ENCODE results near the gene ZBTB7A. TPM values are rescaled to one million over a fixed set of nuclear protein-coding genes. Genes with fewer than 3 reads are reported as not detected.

Gene ZBTB7A
- total RNA-seq, 1 experiment from 2014 or later: 49.5 TPM

GRCh38 chr19:4019578-4019977 is 47.1 kb downstream of the ZBTB7A start:
- TF ChIP-seq MAX (IDR thresholded peaks at IDR 0.05) (no peak), RAD21 (IDR thresholded peaks at IDR 0.05; ENCODE audit: low read depth) (no peak), SP1 (IDR thresholded peaks at IDR 0.05; ENCODE audit: low read depth) (no peak), EZH2 (IDR thresholded peaks at IDR 0.05) (no peak)
- TF ChIP-seq, protein P1, sequence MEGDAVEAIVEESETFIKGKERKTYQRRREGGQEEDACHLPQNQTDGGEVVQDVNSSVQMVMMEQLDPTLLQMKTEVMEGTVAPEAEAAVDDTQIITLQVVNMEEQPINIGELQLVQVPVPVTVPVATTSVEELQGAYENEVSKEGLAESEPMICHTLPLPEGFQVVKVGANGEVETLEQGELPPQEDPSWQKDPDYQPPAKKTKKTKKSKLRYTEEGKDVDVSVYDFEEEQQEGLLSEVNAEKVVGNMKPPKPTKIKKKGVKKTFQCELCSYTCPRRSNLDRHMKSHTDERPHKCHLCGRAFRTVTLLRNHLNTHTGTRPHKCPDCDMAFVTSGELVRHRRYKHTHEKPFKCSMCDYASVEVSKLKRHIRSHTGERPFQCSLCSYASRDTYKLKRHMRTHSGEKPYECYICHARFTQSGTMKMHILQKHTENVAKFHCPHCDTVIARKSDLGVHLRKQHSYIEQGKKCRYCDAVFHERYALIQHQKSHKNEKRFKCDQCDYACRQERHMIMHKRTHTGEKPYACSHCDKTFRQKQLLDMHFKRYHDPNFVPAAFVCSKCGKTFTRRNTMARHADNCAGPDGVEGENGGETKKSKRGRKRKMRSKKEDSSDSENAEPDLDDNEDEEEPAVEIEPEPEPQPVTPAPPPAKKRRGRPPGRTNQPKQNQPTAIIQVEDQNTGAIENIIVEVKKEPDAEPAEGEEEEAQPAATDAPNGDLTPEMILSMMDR (IDR thresholded peaks at IDR 0.05 in 2 of 3, conservative IDR thresholded peaks at IDR 0.05 in 1 of 3; ENCODE audit: borderline replicate concordance in 1 of 3, insufficient read depth in 1 of 3, low read depth in 2 of 3, low read length in 2 of 3): no peak
- TF ChIP-seq, protein P2, sequence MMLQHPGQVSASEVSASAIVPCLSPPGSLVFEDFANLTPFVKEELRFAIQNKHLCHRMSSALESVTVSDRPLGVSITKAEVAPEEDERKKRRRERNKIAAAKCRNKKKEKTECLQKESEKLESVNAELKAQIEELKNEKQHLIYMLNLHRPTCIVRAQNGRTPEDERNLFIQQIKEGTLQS (IDR thresholded peaks at IDR 0.05): no peak
- DNase-seq (ENCODE audit: low read depth, low spot score) (no peak), ATAC-seq (no peak)
- H3K36me3 ChIP-seq (ENCODE audit: control insufficient read depth in 1 of 2, insufficient read depth in 2 of 2, low read length in 2 of 2): peaks cover 3 to 5% of the 10 kb centered on the region in 2 experiments; a peak in 3 of 4 replicates
- RAD21 ChIA-PET (ENCODE audit: low non-redundant PET in 1 of 2, low total read pairs in 2 of 2, uncharacterized antibody in 2 of 2, unreplicated experiment in 2 of 2): no interaction called here
- no peaks in the 10 kb centered on the region for H4K20me1 ChIP-seq (ENCODE audit: insufficient read depth)
- no peak overlapping the region for H3K4me2 ChIP-seq (ENCODE audit: low read length)
- POLR2A ChIA-PET: no interaction called here
- H3K4me1 ChIP-seq (ENCODE audit: control insufficient read depth in 1 of 2, insufficient read depth in 2 of 2, low read length in 2 of 2): no peaks in the 10 kb centered on the region
- no TSS peak for BruUV-seq (replicated peaks)
- no peaks in the 10 kb centered on the region for H3K9me2 ChIP-seq (ENCODE audit: insufficient read depth)
- H3K27me3 ChIP-seq (ENCODE audit: insufficient read depth, low read length): no peaks in the 10 kb centered on the region
- no peaks in the 10 kb centered on the region for H3K9me3 ChIP-seq (ENCODE audit: control insufficient read depth in 1 of 2, insufficient read depth in 1 of 2, low read depth in 1 of 2, low read length in 2 of 2)
- H2AFZ ChIP-seq (ENCODE audit: low read depth, low read length, poor library complexity, severe bottlenecking): no peak overlapping the region
- H3K27ac ChIP-seq (ENCODE audit: low read depth, low read length): no peak overlapping the region
- no peak overlapping the region for H3K4me3 ChIP-seq (replicated peaks in 1 of 2; ENCODE audit: low read depth in 1 of 2, low read length in 2 of 2)
- intact Hi-C loops (cut with micrococcal nuclease): no loop called here
- no peak overlapping the region for H3K9ac ChIP-seq (ENCODE audit: low read length)
- peaks cover 70% of the 10 kb centered on the region for H3K79me2 ChIP-seq (ENCODE audit: insufficient read depth, low read length)
- CTCF ChIA-PET: no interaction called here

GRCh38 chr19:4018775-4019504 is 47.8 kb downstream of the ZBTB7A start:
- TF ChIP-seq EGR1 (IDR thresholded peaks at IDR 0.05; ENCODE audit: low read depth) (no peak), SIN3A (IDR thresholded peaks at IDR 0.05; ENCODE audit: low read depth) (no peak), POLR2A (IDR thresholded peaks at IDR 0.05; ENCODE audit: borderline replicate concordance, extremely low read depth, insufficient read depth, insufficient read length) (no peak)
- TF ChIP-seq, protein P2 (IDR thresholded peaks at IDR 0.05): no peak
- TF ChIP-seq, protein P1 (IDR thresholded peaks at IDR 0.05 in 2 of 3, conservative IDR thresholded peaks at IDR 0.05 in 1 of 3; ENCODE audit: borderline replicate concordance in 1 of 3, insufficient read depth in 1 of 3, low read depth in 2 of 3, low read length in 2 of 3): no peak
- POLR2A ChIA-PET: no interaction called here

More at GRCh38 chr19:4018775-4019504, 47.8 kb downstream of the ZBTB7A start:
- no TSS peak for BruUV-seq (replicated peaks)
- RAD21 ChIA-PET (ENCODE audit: low non-redundant PET in 1 of 2, low total read pairs in 2 of 2, uncharacterized antibody in 2 of 2, unreplicated experiment in 2 of 2): no interaction called here
- peaks cover 75% of the 10 kb centered on the region for H3K79me2 ChIP-seq (ENCODE audit: insufficient read depth, low read length)
- H3K4me1 ChIP-seq (ENCODE audit: control insufficient read depth in 1 of 2, insufficient read depth in 2 of 2, low read length in 2 of 2): no peaks in the 10 kb centered on the region
- H3K4me2 ChIP-seq (ENCODE audit: low read length): no peak overlapping the region
- H3K4me3 ChIP-seq (replicated peaks in 1 of 2; ENCODE audit: low read depth in 1 of 2, low read length in 2 of 2): no peak overlapping the region
- H3K9me2 ChIP-seq (ENCODE audit: insufficient read depth): no peaks in the 10 kb centered on the region
- no peak for DNase-seq (ENCODE audit: low read depth, low spot score)
- CTCF ChIA-PET: no interaction called here
- no peak overlapping the region for H3K27ac ChIP-seq (ENCODE audit: low read depth, low read length)
- no peak overlapping the region for H3K9ac ChIP-seq (ENCODE audit: low read length)
- no peaks in the 10 kb centered on the region for H4K20me1 ChIP-seq (ENCODE audit: insufficient read depth)
- no peaks in the 10 kb centered on the region for H3K9me3 ChIP-seq (ENCODE audit: control insufficient read depth in 1 of 2, insufficient read depth in 1 of 2, low read depth in 1 of 2, low read length in 2 of 2)
- intact Hi-C loops (cut with micrococcal nuclease): no loop called here
- ATAC-seq: no peak
- H3K27me3 ChIP-seq (ENCODE audit: insufficient read depth, low read length): no peaks in the 10 kb centered on the region
- peaks cover 0 to 5% of the 10 kb centered on the region in 2 experiments; a peak in 3 of 4 replicates for H3K36me3 ChIP-seq (ENCODE audit: control insufficient read depth in 1 of 2, insufficient read depth in 2 of 2, low read length in 2 of 2)
- no peak overlapping the region for H2AFZ ChIP-seq (ENCODE audit: low read depth, low read length, poor library complexity, severe bottlenecking)
